ENCODE measurements around the gene TMEM79.

Gene TMEM79

GRCh38 chr1:156244712-156245111, 39.4 kb upstream of the TMEM79 start:
- no peak for DNase-seq (ENCODE audit: low spot score)
- no peak overlapping the region for H3K4me3 ChIP-seq
- no peak for TF ChIP-seq CTCF (IDR thresholded peaks at IDR 0.05)
- no peak overlapping the region for H3K27ac ChIP-seq

GRCh38 chr1:156245451-156246232, 38.5 kb upstream of the TMEM79 start:
- DNase-seq (ENCODE audit: low spot score), result no peak
- Histone ChIP-seq H3K27ac (no peak overlapping the region), H3K4me3 (peak overlapping the region; percentile 56)
- no peak for TF ChIP-seq CTCF (IDR thresholded peaks at IDR 0.05)

GRCh38 chr1:156246241-156246780, 37.8 kb upstream of the TMEM79 start:
- no peak overlapping the region for H3K27ac ChIP-seq
- H3K4me3 ChIP-seq, result peak overlapping the region; percentile 56
- no peak for DNase-seq (ENCODE audit: low spot score)
- TF ChIP-seq CTCF (IDR thresholded peaks at IDR 0.05), result no peak

GRCh38 chr1:156246781-156247459, 37.2 kb upstream of the TMEM79 start:
- DNase-seq (ENCODE audit: low spot score), result no peak

GRCh38 chr1:156247460-156248322, 36.4 kb upstream of the TMEM79 start, which contains the start of gene PAQR6:
TSS of gene PAQR6 (minus strand) at chr1:156248056. CDS start at chr1:156246731, 1,325 bp downstream.
- DNase-seq (ENCODE audit: low spot score), result no peak
- no peak for TF ChIP-seq CTCF (IDR thresholded peaks at IDR 0.05)
- H3K4me3 ChIP-seq, result peak within 1 kb of the TSS; percentile 7
- peak within 1 kb of the TSS in 1 of 2 donors; percentile 5 for H3K27ac ChIP-seq

More at GRCh38 chr1:156246781-156247459, 37.2 kb upstream of the TMEM79 start:
- Histone ChIP-seq H3K27ac (peak overlapping the region in 1 of 2 donors; percentile 5), H3K4me3 (peak overlapping the region; percentile 7)
- TF ChIP-seq CTCF (IDR thresholded peaks at IDR 0.05), result no peak

GRCh38 chr1:156248323-156248683, 35.8 kb upstream of the TMEM79 start:
- Histone ChIP-seq H3K27ac (peak overlapping the region in 1 of 2 donors; percentile 5), H3K4me3 (no peak overlapping the region)
- DNase-seq (ENCODE audit: low spot score), result no peak
- TF ChIP-seq CTCF (IDR thresholded peaks at IDR 0.05), result no peak
